ENCODE data around the gene QSOX2. TPM values are rescaled to one million over a fixed set of nuclear protein-coding genes. Genes with fewer than 3 reads are reported as not detected.

The QSOX2 gene
- total RNA-seq, 1 experiment from 2014 or later, result 34.6 TPM

GRCh38 chr9:136190237-136190601 is 55.4 kb downstream of the QSOX2 start (continued):
- no peak for TF ChIP-seq ATF3 (IDR thresholded peaks at IDR 0.05)
- no peak for TF ChIP-seq ZFX (IDR thresholded peaks at IDR 0.05)
- no peak for TF ChIP-seq JUND (IDR thresholded peaks at IDR 0.05)

- intact Hi-C loops (cut with micrococcal nuclease), result no loop called here
- Histone ChIP-seq H4K20me1 (ENCODE audit: insufficient read depth) (no peaks in the 10 kb centered on the region), H3K4me1 (ENCODE audit: control insufficient read depth in 1 of 2, insufficient read depth in 2 of 2, low read length in 2 of 2) (peaks cover 2 to 8% of the 10 kb centered on the region in 2 experiments; a peak in 3 of 4 replicates), H3K4me2 (ENCODE audit: low read length) (no peak overlapping the region), H3K4me3 (replicated peaks in 1 of 2; ENCODE audit: low read depth in 1 of 2, low read length in 2 of 2) (no peak overlapping the region), H3K27ac (ENCODE audit: low read depth, low read length) (no peak overlapping the region), H3K9me2 (ENCODE audit: insufficient read depth) (no peaks in the 10 kb centered on the region), H3K9me3 (ENCODE audit: control insufficient read depth in 1 of 2, insufficient read depth in 1 of 2, low read depth in 1 of 2, low read length in 2 of 2) (no peaks in the 10 kb centered on the region), H3K79me2 (ENCODE audit: insufficient read depth, low read length) (no peaks in the 10 kb centered on the region), H2AFZ (ENCODE audit: low read depth, low read length, poor library complexity, severe bottlenecking) (no peak overlapping the region), H3K36me3 (ENCODE audit: control insufficient read depth in 1 of 2, insufficient read depth in 2 of 2, low read length in 2 of 2) (no peaks in the 10 kb centered on the region), H3K27me3 (ENCODE audit: insufficient read depth, low read length) (no peaks in the 10 kb centered on the region), H3K9ac (ENCODE audit: low read length) (no peak overlapping the region)
- ChIA-PET CTCF (interaction anchor here (1.0 kb wide), 1 partner anchor 19 kb away, joined by 4 read pairs; no protein-coding TSS in a partner anchor), RAD21 (ENCODE audit: low non-redundant PET in 1 of 2, low total read pairs in 2 of 2, uncharacterized antibody in 2 of 2, unreplicated experiment in 2 of 2) (no interaction called here), POLR2A (no interaction called here)
- no peak for ATAC-seq
- TF ChIP-seq CEBPB (IDR thresholded peaks at IDR 0.05; ENCODE audit: low read depth) (no peak), ZNF274 (IDR thresholded peaks at IDR 0.05; ENCODE audit: low read depth, low read length) (no peak), EZH2 (IDR thresholded peaks at IDR 0.05) (no peak), ZFX (IDR thresholded peaks at IDR 0.05) (no peak), SP1 (IDR thresholded peaks at IDR 0.05; ENCODE audit: low read depth) (no peak), CTCF (IDR thresholded peaks at IDR 0.05 in 2 of 3, conservative IDR thresholded peaks at IDR 0.05 in 1 of 3; ENCODE audit: borderline replicate concordance in 1 of 3, insufficient read depth in 1 of 3, low read depth in 2 of 3, low read length in 2 of 3) (no peak), RAD21 (IDR thresholded peaks at IDR 0.05; ENCODE audit: low read depth) (no peak), YY1 (IDR thresholded peaks at IDR 0.05; ENCODE audit: extremely low read depth, insufficient replicate concordance, low read depth, low read length) (no peak), TCF7L2 (IDR thresholded peaks at IDR 0.05; ENCODE audit: borderline replicate concordance, extremely low read depth, insufficient read depth, insufficient read length) (no peak), FOSL1 (IDR thresholded peaks at IDR 0.05; ENCODE audit: low read depth) (no peak), REST (IDR thresholded peaks at IDR 0.05; ENCODE audit: low read depth) (no peak), POLR2AphosphoS5 (IDR thresholded peaks at IDR 0.05; ENCODE audit: low read depth, low read length) (no peak), EGR1 (IDR thresholded peaks at IDR 0.05; ENCODE audit: low read depth) (no peak), ELF1 (IDR thresholded peaks at IDR 0.05; ENCODE audit: borderline replicate concordance, low read depth) (no peak), MAX (IDR thresholded peaks at IDR 0.05) (no peak), SRF (IDR thresholded peaks at IDR 0.05; ENCODE audit: low read depth) (no peak)
- no TSS peak for BruUV-seq (replicated peaks)
- DNase-seq (ENCODE audit: low read depth, low spot score), result no peak
Measured at GRCh38 chr9:136189394-136190236, 56.0 kb downstream of the QSOX2 start.
